GM12874 (cell line): ENCODE results near the gene CD69.

Experiments
- TF ChIP-seq, protein P1 (sequence below): IDR thresholded peaks from 2 replicates; pipeline ENCODE4 v1.5.1; 2011; ENCODE audit warnings: low read depth, mild to moderate bottlenecking, control low read depth, low read length, moderate library complexity; ENCODE audit not compliant: insufficient read depth

Gene CD69

DNA sequence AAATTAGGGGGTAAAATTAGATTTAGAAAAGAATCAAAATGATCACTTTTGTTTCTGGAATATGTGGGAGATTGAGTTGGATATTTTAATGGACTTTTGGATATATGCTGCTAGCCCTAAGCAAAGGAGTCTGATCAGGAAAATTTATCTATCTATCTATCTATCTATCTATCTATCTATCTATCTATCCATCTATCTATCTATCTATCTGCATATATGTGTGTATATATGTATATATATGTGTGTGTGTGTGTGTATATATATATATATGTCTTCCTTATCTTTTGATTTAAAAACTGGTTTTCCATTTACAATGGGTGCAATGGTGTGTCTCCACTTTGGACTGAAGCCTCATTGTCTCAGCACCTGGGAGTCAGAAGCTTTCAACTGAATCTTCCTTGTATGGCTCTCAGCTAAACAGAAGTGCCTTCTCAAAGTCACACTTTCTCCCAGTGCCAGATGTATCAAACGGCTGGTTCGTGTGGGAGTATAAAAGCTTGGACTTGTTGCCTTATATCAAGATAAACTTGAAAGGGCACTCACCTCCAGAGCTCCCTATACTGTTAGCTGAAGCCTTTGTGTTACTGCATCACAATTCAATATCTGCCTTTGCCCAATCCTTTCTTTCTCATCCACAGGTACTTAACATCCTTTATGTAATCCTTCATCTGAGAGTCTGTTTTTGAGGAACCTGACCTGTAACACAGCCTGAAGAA is 31.6 kb upstream of the CD69 start:
- TF ChIP-seq, protein P1, sequence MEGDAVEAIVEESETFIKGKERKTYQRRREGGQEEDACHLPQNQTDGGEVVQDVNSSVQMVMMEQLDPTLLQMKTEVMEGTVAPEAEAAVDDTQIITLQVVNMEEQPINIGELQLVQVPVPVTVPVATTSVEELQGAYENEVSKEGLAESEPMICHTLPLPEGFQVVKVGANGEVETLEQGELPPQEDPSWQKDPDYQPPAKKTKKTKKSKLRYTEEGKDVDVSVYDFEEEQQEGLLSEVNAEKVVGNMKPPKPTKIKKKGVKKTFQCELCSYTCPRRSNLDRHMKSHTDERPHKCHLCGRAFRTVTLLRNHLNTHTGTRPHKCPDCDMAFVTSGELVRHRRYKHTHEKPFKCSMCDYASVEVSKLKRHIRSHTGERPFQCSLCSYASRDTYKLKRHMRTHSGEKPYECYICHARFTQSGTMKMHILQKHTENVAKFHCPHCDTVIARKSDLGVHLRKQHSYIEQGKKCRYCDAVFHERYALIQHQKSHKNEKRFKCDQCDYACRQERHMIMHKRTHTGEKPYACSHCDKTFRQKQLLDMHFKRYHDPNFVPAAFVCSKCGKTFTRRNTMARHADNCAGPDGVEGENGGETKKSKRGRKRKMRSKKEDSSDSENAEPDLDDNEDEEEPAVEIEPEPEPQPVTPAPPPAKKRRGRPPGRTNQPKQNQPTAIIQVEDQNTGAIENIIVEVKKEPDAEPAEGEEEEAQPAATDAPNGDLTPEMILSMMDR = no peak

DNA sequence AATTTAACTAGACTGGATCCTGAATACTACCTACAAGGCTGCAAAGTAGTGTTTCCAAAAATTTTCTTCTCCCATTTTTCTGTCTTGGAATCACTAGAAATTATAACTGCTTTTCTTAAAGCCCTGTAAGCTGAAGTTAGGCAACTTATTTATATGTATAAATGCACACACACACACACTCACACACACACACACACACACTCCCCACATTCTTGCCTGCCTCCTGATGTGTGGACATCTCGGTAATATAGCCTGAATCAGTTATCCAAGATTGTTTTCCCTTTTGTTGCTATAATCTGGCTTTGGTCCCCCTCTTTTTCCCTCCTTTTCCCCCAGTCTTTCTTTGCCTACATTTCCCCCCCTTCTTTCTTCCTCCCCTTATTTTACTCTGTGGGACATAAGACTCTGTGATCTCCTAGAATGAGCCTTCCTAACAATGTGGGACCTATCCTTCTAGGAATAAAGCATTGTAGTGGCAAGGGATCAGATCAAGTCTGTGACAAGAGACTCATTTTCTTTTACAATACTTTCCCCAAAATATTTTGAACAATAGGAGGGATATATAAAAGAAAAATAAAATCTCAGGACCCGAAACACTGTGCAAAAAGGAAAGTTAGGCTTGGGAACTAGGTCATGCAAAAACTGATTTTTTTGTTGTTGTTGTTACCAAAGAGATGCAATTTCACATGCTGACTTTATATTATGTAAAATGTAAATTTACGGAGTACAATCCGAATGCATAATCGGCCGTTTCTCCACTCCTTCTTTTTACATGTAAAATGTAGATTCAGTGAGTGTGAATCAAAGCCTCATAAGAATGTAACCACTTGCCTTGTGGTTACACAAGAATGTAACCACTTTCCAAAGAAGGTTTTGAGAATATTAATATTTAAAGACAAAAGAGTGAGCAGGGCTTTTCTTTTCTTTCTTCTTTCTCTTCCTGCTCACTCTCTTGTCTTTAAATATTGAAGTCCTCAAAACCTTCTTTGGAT is 26.3 kb upstream of the CD69 start:
- TF ChIP-seq, protein P1 = no peak

DNA sequence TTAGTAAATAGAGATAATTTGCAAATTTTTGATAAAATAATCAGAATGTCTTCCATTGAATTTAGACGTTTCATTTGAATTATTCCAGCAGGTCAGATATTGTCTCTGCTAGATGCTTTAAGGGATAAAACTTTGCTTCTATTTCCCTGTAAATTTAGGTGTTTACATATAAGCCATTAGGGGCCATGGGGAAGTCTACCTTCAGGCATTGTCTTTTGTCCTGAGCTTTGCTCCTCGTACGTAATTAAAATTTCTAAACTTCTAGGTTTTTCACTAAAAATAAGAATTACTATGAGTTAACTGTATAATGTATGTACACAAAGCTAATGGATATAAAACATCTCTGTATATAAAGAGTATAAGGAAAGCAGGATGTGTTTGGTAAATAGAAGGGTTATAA is 24.1 kb upstream of the CD69 start:
- TF ChIP-seq, protein P1 = no peak

DNA sequence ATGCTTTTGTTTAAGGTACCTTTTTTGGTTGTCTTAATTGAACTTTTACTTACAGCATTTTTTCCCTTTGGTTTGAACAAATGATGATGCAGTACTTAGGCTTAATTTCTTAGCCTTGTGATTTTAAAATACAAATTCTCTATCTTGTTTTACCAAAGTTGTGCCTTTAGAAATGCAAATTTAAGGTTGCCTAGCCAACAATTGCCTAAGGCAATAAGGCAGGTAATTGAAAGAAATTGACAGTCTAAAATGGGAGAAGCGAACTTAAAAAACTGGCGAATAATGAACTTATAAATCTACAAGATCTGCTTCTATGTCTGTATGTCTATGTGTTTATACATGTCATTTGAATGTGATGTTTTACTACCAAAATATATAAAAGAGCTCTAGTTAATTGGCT is 23.6 kb upstream of the CD69 start:
- TF ChIP-seq, protein P1 = no peak

- TF ChIP-seq, protein P1 = no peak
Observed at GRCh38 chr12:9782547-9783382, 22.1 kb upstream of the CD69 start.

DNA sequence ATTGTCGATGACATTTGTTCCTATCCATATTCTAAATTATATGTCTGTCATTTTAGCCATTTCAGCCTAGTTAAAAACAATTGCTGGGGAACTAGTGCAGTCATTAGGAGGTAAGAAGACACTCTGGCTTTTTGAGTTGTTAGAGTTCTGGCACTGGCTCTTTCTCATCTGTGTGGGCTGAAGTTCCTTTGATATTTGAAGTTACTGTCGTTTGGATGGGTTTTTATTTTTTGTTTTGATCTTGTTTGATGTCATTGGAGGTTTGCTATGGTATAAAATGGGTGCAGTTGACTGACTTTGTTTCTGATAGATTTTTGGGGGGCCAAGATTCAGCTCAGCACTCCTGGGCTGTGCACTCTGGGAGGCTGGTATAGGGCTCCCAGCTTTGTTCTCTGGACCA is 20.7 kb upstream of the CD69 start:
- TF ChIP-seq, protein P1 = no peak
